GM21576 (cell line): ENCODE results near the gene GPRIN2.
"Not testable (repeated sequence)": the region's sequence is repeated elsewhere in the genome, so short reads cannot be mapped to it uniquely, and the experiment has no call there.

ENCODE experiments used
- ATAC-seq: cut with Tn5 transposase; IDR thresholded peaks from one replicate; pipeline ENCODE4 v1.9.1; 2021; ENCODE audit warnings: mild to moderate bottlenecking, moderate library complexity; ENCODE audit not compliant: unreplicated experiment

Gene GPRIN2

DNA sequence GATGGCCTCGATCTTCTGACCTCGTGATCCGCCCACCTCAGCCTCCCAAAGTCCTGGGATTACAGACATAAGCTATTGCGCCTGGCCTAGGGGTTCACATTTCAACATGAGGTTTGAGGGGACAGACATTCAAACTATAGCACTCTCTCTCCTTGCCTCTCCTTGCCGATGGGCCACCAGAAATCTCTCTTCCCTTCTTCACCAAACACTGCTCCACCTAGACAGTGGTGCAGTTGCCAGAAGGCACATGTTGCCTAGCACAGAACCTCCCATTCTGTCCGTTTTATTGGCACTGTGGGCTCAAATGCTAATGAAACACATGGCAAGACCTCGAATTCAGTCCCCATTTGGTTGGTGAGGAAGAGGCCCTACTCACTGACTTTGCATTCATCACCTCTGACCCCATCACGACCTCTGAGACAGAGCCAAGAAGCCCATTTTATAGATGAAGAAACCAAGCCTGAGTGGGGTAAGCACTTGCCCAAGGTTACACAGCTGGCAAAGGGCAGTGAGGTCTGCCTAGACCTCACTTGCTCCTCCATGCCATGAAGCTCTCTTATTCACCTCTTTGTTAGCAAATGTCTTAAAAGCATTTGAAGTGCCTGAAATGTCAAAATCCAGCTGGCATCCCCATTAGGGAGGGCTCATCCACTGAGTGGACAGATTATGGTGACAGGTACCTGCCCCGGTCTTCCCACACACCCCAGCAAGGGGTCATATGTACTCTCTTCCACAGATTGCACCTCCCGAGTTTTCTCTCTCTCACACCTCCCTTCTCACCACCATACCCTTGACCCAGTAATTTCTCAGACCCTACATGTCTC lies 34.0 kb downstream of the GPRIN2 start:
- no peak for ATAC-seq

DNA sequence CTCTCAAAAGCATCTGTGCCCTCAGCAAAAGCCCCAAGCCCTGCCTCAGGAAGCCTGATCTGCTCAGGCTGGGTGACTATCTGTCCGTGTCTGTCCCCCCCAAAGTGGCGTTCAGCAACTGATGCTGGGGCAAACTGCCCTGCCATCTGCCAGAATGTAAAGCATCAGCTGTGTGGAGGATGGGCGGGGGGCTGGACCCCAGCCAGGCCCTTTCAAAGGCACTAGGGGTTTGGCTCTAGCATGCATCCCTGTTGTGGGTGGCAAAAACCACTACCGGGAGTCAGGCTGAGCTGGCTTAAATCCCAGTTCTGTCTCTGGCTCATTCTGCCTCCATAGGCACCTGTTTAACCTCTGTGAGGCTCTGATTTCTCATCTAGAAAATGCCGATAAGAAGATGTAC lies 35.5 kb downstream of the GPRIN2 start:
- no peak for ATAC-seq

DNA sequence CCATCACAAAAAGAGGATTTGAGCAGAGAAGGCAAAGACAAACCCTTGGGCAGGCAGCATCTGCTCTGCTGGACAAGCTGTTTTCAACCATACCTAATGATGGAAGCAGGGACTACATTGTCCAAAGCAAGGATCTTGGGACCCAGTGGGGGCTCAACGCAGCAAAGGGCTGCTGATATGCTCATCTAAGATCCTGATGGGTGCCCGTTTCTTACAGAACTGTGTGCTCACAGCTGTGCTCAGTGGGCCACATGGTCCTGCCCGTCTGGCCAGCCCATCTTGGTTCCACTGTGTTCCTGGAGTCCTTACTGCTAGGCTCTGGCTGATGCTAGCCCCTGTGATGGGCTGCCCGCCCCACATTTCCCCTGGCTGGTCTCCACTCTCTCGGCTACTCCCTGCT lies 36.1 kb downstream of the GPRIN2 start:
- ATAC-seq = no peak

DNA sequence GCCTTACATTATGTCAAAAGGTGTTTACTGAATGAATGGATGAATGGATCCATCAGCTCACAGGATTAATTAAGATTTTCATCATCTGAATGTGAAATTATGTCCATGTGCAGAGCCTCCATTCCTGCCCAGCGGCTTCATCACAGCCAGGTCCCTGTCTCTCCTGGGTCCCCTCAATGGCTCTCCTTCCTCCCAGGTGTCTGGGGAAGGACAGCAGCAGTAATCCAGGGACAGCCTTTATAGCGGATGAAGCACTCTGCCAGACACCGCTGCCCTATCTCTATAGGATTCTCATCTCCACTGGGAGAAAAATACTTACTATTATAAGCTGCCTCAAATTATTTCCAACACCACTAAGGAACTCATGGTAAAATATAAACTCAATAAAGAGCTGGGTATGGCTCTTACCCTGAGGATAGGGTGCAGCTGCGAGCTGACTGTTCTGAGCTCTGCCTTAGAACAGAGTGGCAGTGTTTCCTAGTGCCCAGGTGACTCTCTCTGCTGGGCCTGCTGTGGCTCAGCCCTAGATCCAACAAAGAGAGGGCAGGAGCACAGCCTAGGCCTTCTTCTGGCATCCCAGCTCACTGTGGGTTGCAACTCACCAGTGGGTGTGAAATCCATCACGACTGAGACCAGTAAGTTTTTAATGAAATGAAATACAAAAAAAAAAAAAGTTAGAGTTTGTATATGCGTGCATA lies 38.3 kb downstream of the GPRIN2 start:
- ATAC-seq = no peak

DNA sequence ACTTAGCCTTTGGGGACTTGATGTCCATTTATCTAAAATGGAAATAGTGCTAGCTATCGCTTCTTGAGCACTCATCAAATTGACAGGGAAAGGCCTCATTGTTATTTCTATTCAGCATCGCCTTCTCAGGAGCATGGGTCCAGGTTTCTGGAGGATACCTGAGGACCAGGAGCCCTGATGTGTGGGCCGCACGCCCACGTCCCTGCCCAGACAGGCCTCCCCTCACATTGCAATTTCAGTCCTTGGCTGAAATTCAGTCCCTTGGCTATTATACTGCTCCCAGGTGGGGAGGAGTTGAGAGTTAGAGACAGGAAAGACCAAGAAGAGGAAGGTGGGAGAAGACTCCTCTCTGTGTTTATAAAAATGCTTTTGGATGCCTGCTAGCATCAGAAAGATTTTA lies 38.9 kb downstream of the GPRIN2 start:
- no peak for ATAC-seq

DNA sequence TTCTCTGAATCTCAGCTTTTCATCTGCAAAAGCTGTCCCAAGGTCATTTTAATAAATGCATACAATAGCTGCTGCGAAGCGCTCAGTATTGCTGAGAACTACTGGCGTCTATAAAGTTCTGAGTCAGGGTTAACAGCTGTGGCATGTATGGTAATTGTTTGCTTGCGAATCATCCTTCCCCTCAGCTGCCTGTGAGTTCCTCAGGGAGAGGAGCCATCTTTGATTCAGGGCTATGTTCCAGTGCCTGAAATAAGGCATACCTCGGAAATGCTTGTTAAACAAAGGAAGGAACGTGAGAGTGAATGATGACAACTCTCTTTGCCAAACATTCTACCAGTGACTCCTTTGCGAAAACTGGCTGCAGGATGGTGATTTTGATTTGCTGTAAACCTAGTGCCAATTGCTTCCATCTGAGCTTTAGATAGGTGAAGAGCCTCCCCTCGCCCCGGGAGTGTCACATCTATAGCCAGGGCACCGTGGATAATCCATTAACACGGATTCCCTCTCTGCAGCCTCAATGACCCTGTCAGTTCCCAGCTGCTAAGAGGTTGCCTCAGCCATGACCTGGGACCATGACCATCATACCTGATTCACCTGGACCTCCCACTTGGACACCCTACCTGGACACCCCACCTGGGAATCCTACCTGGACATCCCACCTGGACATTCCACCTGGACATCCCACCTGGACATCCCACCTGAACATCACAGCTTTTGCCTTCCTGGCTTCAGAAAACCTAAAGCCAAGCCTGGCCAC lies 39.6 kb downstream of the GPRIN2 start:
- ATAC-seq = no peak

DNA sequence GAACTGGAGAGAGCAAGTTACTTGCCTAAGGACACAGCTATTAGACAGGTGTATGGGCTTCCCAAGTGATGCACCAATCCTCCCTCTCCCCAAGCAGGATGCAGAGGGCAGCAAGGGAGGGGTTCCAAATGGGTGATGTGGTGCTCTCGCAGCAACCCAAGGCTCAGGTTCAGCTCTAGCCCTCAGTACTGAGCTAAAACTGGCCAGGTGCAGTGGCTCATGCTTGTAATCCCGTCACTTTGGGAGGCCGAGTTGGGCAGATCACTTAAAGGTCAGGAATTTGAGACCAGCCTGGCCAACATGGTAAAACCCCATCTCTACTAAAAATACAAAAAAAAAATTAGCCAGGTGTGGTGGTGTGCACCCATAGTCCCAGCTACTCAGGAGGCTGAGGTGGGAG lies 40.7 kb downstream of the GPRIN2 start:
- ATAC-seq = no peak

DNA sequence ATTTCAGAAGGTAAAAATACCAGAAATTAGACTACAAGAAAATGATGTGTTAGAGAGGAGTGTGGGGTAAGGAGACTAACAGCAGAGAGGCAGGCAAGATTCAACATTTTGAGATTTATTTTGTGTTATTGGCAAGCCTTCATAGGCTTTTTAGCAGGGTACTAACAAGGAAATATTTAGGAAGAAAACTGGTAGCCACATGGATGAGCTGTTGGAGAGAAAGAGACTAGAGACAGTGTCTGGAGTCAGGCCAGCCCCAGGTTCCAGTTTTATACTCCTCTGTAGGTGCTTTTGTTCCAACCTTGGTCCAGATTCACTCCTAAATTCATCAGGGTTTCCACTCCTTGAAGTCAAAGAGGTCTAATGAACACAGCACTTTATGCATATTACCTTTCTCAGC lies 41.1 kb downstream of the GPRIN2 start:
- ATAC-seq = no peak

DNA sequence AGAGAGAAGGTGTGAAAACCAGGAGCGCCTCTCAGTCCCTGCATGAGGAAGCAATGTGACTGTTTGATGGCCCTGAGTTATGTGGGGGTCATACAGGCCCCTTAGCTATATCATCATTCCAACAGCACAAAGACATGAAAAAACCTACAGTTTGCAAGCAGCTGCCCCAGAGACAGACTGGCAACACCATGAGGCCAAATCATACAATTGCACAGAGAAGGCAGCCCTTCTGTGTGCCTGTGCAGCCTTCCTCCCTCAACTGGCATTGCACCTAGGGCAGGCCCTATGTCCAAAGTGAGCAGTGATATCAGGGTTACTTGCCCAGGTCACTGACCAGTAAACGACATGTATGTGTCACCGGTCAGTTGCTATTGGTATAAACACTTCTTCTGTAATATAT lies 41.6 kb downstream of the GPRIN2 start:
- ATAC-seq = no peak

DNA sequence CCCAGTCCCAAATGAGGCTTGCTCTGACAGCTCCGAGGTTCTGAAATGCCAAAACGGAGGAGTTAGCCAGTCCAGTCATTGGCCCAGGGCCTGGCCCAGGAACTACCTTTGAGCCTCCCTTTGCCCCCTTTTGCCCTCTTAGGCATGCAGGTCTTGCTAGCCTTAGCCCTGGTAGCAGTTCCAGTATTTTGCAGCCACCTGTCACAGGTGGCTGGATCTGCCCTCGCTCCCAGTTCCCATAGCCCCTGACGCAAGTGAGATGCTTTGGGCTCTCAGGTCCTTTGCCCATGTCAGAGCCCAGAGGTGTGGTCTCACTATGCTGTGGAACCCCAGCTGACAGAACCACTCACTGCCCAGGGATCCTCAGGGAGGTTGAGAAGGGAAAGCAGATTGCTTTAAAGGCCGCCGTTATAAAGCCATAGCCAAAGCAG lies 42.0 kb downstream of the GPRIN2 start:
- ATAC-seq = no peak

DNA sequence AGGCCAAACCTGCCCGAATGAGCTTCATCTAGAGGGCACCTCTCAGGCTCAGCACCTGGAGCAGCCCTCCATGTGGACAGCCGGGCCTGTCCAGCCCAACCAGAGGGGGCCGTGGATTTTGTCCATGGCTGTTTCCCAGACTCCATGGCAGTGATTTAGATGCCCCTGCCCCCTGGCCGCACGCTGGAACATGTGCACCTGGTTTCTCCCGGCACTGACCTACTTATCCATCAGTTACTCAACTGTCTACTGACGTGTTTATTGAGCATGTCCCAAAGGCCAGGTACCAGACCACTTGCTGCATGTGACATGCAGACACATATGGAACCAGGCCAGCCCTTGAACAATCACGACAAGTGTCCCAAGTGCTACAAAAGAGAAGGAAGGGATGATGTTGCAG lies 43.1 kb downstream of the GPRIN2 start:
- ATAC-seq = not testable (repeated sequence)

DNA sequence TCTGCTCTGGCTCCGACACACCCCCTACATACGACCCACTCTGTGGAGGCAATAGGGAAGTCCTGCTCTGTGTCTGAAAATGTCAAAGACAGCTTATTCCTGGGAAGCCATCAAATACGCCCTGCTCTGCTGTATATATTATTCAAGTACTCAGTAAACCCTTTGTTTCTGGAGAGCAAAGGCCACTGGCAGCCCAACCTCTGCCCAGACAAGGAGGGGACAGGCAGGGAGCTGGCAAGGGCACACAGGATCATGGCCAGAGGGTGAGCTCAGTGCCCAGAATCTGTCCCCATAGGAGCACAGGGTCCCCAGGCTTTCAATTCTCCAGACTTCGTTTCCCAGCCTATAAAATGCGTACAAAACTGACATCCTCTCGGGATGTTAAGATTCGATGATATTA lies 43.7 kb downstream of the GPRIN2 start:
- ATAC-seq = not testable (repeated sequence)

DNA sequence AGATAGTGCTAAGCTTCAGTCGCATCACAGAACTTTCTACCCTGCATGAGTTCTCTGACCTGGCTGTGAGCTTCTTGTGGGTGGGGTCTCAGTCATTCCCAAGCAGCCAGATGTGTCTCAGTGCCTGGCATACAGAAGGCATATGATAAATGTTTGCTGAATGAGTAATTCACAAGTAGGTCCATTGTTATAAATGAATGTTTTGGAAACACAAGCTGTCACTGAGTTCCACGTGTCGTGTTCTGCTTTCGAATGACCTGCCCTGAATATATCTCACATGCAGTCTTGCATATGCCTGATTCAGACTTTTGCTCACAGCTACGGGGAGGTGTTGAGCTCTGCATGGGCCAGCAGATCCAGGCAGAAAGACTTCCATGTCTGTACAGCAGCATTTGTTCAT lies 44.5 kb downstream of the GPRIN2 start:
- ATAC-seq = not testable (repeated sequence)
